Retinal pigment epithelial cell (primary cell): ENCODE measurements around the gene ERCC6L.

Source experiments
- DNase-seq: peaks from one replicate; pipeline ENCODE4 v3.0.0-alpha.2; 2010; ENCODE audit warnings: low read depth
- H3K4me3 ChIP-seq: 2 replicates; pipeline ENCODE4 v1.5.1; 2011; ENCODE audit warnings: mild to moderate bottlenecking, low read length, control low read depth, moderate library complexity
- CTCF ChIP-seq: conservative IDR thresholded peaks from 2 replicates; pipeline ENCODE4 v1.5.1; 2011; ENCODE audit warnings: low read depth, low read length, control low read depth, inconsistent platforms

ERCC6L gene

GRCh38 chrX:72271812-72272211 is 33.0 kb upstream of the ERCC6L start:
- H3K4me3 ChIP-seq: no peak overlapping the region
- no peak for DNase-seq
- no peak for TF ChIP-seq CTCF

GRCh38 chrX:72271091-72271788 is 32.4 kb upstream of the ERCC6L start:
- DNase-seq: no peak
- no peak for TF ChIP-seq CTCF

GRCh38 chrX:72270316-72270866 is 31.6 kb upstream of the ERCC6L start:
- H3K4me3 ChIP-seq: no peak overlapping the region
- no peak for DNase-seq
- TF ChIP-seq CTCF: no peak

More at GRCh38 chrX:72271091-72271788, 32.4 kb upstream of the ERCC6L start:
- no peak overlapping the region for H3K4me3 ChIP-seq

- no peak for DNase-seq
- TF ChIP-seq CTCF: no peak
- no peak overlapping the region for H3K4me3 ChIP-seq
Measured at GRCh38 chrX:72269671-72270251, 30.9 kb upstream of the ERCC6L start.

- H3K4me3 ChIP-seq: no peak overlapping the region
- no peak for TF ChIP-seq CTCF
- no peak for DNase-seq
Measured at GRCh38 chrX:72268597-72269365, 30.0 kb upstream of the ERCC6L start.

GRCh38 chrX:72265263-72265662 is 26.4 kb upstream of the ERCC6L start:
- DNase-seq: no peak

More at GRCh38 chrX:72265263-72265662, 26.4 kb upstream of the ERCC6L start:
- no peak overlapping the region for H3K4me3 ChIP-seq
- TF ChIP-seq CTCF: no peak
